Measurements from ENCODE around the gene CASP8.

DNA sequence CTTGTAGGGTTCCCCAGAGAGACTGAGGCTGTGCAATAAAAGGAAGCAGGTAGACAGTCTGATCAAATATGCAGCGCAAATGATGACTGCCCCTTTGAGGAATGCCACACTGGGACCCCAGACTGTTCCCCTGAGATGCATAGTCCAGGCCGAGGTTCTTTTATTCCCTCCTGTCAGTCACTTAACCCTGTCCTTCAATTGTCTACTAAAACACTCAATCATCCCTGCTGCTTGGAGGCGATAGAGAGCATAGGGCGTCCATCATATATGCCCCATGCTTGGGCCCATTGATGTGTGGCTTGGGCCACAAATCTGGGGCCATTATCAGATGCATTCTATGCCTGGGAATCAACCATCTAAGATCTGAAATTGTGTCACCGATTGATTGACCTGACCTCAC, 15.5 kb upstream of the CASP8 start:
- TF ChIP-seq TAF1 (IDR thresholded peaks at IDR 0.05; ENCODE audit: low read depth, low read length) (no peak), POLR2A (IDR thresholded peaks at IDR 0.05; ENCODE audit: low read depth, low read length) (no peak)

Measured in GM12891 (cell line).